PFSK-1 (cell line): ENCODE data around the gene HSD17B14.

ENCODE experiments used
- FOXP2 ChIP-seq: optimal IDR thresholded peaks from 2 replicates; pipeline ENCODE3; 2011; ENCODE audit warnings: borderline replicate concordance, control low read depth, inconsistent platforms; ENCODE audit not compliant: insufficient read depth; ENCODE audit errors: extremely low read length, extremely low read depth
- POLR2AphosphoS5 ChIP-seq: IDR thresholded peaks from 2 replicates; pipeline ENCODE4 v1.6.1; 2012; ENCODE audit warnings: low read depth, mild to moderate bottlenecking, control low read depth, low read length, moderate library complexity
- REST ChIP-seq, 2 experiments: IDR thresholded peaks; 2 replicates each; pipeline versions ENCODE4 v1.6.1 to v1.8.0; 2011 to 2012; ENCODE audit warnings: low read depth in 2 of 2, low read length in 2 of 2, control low read depth in 1 of 2, inconsistent platforms in 1 of 2, mild to moderate bottlenecking in 1 of 2, moderate library complexity in 1 of 2; ENCODE audit not compliant: insufficient read depth in 1 of 2
- SIN3A ChIP-seq: IDR thresholded peaks from 2 replicates; pipeline ENCODE4 v1.6.1; 2012; ENCODE audit warnings: mild to moderate bottlenecking, low read length, moderate library complexity, borderline replicate concordance; ENCODE audit not compliant: insufficient read depth
- TAF1 ChIP-seq: IDR thresholded peaks from 2 replicates; pipeline ENCODE4 v1.6.1; 2012; ENCODE audit warnings: low read length, control low read depth, borderline replicate concordance; ENCODE audit not compliant: insufficient read depth

GRCh38 chr19:48844472-48844871, 8.2 kb upstream of the HSD17B14 start:
- TF ChIP-seq TAF1: no peak
- TF ChIP-seq REST (IDR thresholded peaks at IDR 0.05; ENCODE audit: insufficient read depth in 1 of 2, low read depth in 2 of 2, low read length in 2 of 2): no peak
- TF ChIP-seq POLR2AphosphoS5: no peak
- no peak for TF ChIP-seq FOXP2
- TF ChIP-seq SIN3A: no peak
